Measurements from ENCODE around the gene RPLP1. TPM values are rescaled to one million over a fixed set of nuclear protein-coding genes. Genes with fewer than 3 reads are reported as not detected.

The RPLP1 gene
- total RNA-seq, 2 donors from 2014 or later, result 332 to 973 TPM

DNA sequence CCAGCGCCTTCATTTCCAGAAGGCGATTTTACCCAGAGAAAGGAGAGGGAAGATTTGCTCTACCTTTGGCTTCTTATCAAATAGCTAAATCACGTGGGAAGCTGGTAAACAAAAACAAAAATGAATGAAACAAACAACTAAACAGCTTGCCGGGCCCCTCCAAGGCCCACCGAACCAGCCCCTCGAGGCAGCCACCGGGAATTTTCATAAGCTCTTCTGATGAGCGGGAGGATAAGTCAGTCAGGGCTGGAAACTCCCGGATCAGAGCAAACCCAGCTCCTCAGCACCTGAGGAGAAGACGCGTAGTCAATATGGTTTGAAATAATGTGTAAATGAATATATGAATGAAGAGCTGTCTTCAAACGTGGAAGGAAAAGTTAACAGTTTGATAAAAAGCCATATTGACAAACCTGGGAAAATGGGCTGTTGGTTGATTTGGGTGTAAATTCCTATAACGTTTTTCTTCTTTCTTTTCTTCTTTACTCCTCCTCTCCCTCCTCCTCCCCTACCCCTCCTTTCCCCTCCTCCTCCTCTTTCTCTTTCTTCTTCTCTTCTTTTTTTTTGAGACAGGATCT, 10.7 kb downstream of the RPLP1 start:
- Histone ChIP-seq H3K9me3 (no peaks in the 10 kb centered on the region), H3K4me1 (peaks cover 9% of the 10 kb centered on the region), H3K4me3 (peak overlapping the region; percentile 10 to 13), H3K36me3 (replicated peaks in 1 of 2; ENCODE audit: insufficient read depth in 1 of 2, low read depth in 2 of 2) (no peaks in the 10 kb centered on the region), H3K27me3 (no peaks in the 10 kb centered on the region), H3K27ac (peak overlapping the region; percentile 41 to 91 (median 83))
- intact Hi-C loops (cut with DNase I), result no loop called here
- no peak for ATAC-seq
- TF ChIP-seq, protein P1, sequence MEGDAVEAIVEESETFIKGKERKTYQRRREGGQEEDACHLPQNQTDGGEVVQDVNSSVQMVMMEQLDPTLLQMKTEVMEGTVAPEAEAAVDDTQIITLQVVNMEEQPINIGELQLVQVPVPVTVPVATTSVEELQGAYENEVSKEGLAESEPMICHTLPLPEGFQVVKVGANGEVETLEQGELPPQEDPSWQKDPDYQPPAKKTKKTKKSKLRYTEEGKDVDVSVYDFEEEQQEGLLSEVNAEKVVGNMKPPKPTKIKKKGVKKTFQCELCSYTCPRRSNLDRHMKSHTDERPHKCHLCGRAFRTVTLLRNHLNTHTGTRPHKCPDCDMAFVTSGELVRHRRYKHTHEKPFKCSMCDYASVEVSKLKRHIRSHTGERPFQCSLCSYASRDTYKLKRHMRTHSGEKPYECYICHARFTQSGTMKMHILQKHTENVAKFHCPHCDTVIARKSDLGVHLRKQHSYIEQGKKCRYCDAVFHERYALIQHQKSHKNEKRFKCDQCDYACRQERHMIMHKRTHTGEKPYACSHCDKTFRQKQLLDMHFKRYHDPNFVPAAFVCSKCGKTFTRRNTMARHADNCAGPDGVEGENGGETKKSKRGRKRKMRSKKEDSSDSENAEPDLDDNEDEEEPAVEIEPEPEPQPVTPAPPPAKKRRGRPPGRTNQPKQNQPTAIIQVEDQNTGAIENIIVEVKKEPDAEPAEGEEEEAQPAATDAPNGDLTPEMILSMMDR (IDR thresholded peaks at IDR 0.05), result no peak
- no peak for TF ChIP-seq POLR2A (IDR thresholded peaks at IDR 0.05)
- DNase-seq, result no peak
- 8 to 15% methylated on average over 13 of the region's 13 CpGs for WGBS, 2 donors

DNA sequence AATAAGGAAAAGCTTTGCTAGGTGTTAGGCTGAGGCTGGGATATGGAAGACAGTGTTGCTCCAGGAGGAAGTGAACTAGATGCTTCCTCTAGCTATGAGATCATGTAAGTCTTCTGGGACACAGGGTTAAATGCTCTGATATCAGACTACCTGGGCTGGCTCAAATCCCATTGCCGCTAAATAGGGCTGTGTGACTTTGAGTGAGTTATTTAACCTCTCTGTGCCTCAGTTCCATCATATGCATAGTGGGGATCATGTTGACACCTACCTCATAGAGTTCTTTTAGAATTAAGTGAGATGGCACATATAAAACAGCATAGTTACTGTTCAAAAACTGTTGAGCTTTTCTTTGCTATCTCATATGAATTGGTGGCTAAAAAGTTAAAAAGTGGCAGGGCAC, 12.6 kb downstream of the RPLP1 start:
- Histone ChIP-seq H3K36me3 (replicated peaks in 1 of 2; ENCODE audit: insufficient read depth in 1 of 2, low read depth in 2 of 2) (no peaks in the 10 kb centered on the region), H3K4me3 (no peak overlapping the region), H3K4me1 (peaks cover 9% of the 10 kb centered on the region), H3K27me3 (no peaks in the 10 kb centered on the region), H3K9me3 (no peaks in the 10 kb centered on the region), H3K27ac (no peak overlapping the region)
- no peak for TF ChIP-seq POLR2A (IDR thresholded peaks at IDR 0.05)
- TF ChIP-seq, protein P1 (IDR thresholded peaks at IDR 0.05), result no peak
- 57 to 64% methylated on average over 1 of the region's 1 CpG for WGBS, 2 donors
- ATAC-seq (no peak), DNase-seq (no peak)
- intact Hi-C loops (cut with DNase I), result no loop called here

DNA sequence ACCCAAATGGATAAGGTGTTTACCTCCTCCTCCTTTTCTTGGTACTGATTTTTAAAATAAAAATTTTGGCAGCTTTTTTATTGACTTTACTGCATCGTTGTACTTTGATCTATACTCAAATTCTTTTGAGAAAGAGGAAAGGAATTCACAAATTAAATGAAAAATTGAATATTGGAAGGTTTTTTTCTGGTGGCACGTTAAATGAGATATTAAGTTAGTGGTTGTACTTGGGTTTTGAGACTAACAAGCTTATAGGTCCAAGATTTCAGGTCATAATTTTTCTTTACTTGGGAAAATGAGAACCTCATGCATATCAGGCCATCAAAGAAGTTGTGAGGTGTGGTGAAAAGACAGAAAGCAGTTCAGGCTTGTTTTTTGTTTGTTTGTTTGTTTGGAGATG, 14.1 kb downstream of the RPLP1 start:
- ATAC-seq (no peak), DNase-seq (no peak)
- no peak for TF ChIP-seq POLR2A (IDR thresholded peaks at IDR 0.05)
- TF ChIP-seq, protein P1 (IDR thresholded peaks at IDR 0.05), result no peak
- H3K9me3 ChIP-seq, result no peaks in the 10 kb centered on the region
- WGBS, 2 donors, result 24 to 46% methylated on average over 2 of the region's 2 CpGs
- intact Hi-C loops (cut with DNase I), result no loop called here
- no peaks in the 10 kb centered on the region for H3K36me3 ChIP-seq (replicated peaks in 1 of 2; ENCODE audit: insufficient read depth in 1 of 2, low read depth in 2 of 2)
- H3K27ac ChIP-seq, result no peak overlapping the region
- H3K27me3 ChIP-seq, result no peaks in the 10 kb centered on the region
- no peak overlapping the region for H3K4me3 ChIP-seq
- peaks cover 9% of the 10 kb centered on the region for H3K4me1 ChIP-seq

DNA sequence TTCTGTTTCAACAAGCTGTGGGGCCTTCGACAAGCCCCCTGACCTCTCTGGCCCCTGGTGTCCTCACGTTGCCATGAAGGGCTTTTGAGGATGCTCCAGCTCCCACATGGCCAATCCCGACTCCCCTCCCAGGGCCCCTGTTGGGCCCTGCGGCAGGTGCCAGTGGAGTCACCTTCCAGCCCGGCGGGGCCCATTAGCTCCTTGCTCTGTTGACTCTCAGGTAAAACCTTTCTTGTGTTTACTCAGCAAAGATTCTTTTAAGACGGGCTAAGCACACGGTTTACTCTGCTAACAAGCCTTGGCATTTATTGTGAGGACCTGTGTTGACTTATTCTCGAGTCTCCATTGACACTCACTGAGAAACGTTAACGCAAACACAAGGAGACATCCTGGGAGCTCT, 15.0 kb downstream of the RPLP1 start:
- H3K27me3 ChIP-seq, result no peaks in the 10 kb centered on the region
- H3K4me1 ChIP-seq, result peaks cover 9% of the 10 kb centered on the region
- ATAC-seq (no peak), DNase-seq (no peak)
- no peak overlapping the region for H3K27ac ChIP-seq
- TF ChIP-seq, protein P1 (IDR thresholded peaks at IDR 0.05), result no peak
- TF ChIP-seq POLR2A (IDR thresholded peaks at IDR 0.05), result no peak
- no peaks in the 10 kb centered on the region for H3K36me3 ChIP-seq (replicated peaks in 1 of 2; ENCODE audit: insufficient read depth in 1 of 2, low read depth in 2 of 2)
- no peak overlapping the region for H3K4me3 ChIP-seq
- 37 to 57% methylated on average over 11 of the region's 11 CpGs for WGBS, 2 donors
- intact Hi-C loops (cut with DNase I), result no loop called here
- no peaks in the 10 kb centered on the region for H3K9me3 ChIP-seq

Data from body of pancreas (tissue), 4 donors.